NCI-H1417 treated with DMSO at 0.1 percent for 48 hours (cell line): ENCODE data around the gene GATA2.

Experiments
- DNase-seq: peaks from one replicate; lab custom pipeline; 2025; lab: John Stamatoyannopoulos, UW

GATA2 gene

GRCh38 chr3:128455786-128456748 is 36.9 kb downstream of the GATA2 start:
- no peak for DNase-seq

DNA sequence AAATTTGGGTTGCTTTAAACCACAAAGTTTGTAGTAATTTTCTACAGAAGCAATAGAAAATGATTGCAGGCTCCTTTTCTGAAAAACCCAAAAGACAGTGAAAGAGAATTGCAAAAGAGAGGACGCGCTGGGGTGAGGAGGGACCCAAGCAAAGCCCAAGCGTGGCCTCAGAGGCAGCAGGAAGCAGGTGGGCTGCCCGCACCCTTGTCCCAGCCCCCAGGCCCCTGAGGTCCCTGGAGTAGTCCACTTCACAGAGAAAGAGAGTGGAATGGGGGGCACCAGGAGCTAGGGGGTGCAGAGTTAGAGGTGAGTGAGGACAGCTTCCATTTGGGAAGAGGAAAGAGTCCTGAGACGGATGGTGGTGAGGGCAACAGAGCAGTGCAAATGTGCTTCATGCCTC is 37.9 kb downstream of the GATA2 start:
- DNase-seq: no peak

DNA sequence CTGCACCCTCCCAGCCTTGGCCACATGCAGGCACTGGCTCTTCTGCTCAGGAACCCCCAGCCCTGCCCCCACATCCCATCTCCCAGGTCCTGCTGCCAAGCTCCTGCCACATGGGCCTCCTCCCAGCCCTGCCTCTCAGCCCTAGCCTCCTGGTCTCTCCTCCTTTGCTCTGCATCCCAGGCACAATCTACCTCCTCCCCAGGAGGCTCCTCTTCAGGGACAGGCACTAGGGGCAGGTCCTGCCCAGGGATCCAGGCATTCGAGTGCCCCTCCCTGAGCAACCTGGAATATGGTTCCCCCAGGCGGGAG is 38.7 kb downstream of the GATA2 start:
- DNase-seq: no peak

DNA sequence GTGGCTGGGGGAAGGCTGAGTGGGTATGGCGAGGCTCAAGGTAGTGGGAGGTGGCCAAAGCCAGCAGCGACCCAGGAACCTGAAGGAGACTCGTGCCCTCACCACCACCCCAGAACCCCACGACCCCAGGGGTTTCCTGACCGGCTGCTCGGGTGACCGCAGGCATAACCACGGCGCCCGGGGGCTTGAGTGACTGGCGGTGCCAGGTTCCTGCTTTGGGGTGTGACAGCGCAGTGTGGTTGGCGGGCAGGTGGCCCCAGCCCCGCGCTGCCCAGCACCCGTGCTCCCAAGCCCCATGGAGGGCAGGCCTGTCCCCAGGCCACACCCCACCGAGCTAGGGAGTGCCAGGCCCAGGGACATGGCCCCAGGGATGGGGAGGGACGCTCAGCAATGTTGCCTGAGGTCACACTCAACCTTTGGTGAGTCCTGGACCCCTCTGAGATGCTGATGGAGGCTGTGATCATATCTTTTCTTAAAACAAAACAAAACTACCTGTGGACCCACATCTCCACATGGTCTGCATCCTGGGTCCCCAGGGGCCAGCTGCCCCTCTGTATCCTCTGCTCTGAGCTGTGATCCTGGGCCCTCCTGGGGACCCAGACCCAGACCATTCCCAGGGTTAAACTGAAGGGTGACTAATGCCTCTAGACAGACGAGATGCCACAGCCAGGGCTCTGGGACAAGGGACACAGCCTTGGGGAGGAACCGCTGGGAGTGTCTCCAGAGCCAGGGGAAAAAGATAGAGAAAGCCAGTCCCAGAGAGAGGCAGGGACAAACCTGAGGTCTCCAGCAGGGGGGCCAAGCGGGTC is 39.3 kb downstream of the GATA2 start:
- no peak for DNase-seq

- DNase-seq: no peak
Observed at GRCh38 chr3:128452678-128453275, 40.2 kb downstream of the GATA2 start.

DNA sequence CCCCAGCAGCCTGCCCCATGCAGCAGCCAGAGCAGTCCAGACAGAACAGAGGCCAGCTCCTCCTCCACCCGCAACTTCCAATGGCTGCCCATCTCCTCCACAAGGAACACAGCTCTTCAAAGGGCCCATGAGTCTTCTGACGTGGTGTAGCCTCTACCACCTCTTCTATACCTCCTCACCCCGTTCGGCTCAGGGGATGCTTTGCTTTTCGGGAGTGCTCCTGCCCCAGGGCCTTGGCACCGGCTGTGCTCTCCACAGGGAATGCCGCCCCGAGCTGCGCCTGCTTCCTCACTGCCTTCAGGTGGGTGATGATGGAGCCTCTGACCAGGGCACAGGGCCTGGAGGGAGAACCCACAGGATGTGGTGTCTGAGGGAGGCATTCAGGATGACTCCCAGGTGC is 40.9 kb downstream of the GATA2 start:
- no peak for DNase-seq

DNA sequence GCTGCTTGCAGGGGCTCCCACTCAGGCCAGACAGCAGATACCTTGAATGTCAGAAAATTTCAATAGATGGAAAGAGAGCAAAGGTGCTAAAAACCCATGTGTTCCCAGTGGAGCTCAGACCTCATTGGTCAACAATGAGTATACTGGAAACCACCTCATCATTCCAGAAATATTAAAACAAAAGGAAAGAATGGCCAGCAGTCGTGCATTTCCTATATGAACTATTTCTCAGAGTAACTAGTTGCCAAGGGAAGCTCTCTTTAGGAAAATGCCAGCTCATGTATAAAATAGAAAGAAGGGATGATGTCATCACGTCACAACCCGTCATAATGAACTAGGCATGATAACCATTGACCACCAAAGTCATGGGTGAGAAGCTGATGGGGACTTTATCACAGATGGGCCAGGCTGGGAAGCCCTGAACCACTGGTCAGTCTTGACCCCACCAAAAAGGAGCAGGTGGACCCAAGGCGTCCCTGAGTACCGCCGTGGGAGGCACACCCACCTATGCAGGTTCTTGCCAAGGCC is 43.8 kb downstream of the GATA2 start:
- DNase-seq: no peak

DNA sequence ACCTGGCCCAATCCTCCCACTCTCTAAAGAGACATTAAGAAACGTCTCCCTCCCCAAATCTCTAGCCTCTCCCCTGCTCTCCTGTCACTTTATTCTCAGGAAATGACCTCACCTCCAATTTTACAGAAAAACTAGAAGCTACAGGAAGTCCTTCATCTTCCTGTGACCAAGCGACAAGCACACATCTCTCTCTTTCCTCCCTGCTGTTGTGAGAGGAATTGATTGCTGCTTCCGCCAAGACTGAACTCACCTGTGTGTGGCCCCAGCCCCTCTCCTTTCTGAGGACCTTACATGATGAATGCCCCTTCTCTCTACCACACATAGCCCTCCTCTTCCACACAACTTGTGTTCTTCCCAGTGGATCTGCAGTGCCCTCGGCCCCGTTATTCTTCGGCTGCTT is 44.5 kb downstream of the GATA2 start:
- DNase-seq: no peak

DNA sequence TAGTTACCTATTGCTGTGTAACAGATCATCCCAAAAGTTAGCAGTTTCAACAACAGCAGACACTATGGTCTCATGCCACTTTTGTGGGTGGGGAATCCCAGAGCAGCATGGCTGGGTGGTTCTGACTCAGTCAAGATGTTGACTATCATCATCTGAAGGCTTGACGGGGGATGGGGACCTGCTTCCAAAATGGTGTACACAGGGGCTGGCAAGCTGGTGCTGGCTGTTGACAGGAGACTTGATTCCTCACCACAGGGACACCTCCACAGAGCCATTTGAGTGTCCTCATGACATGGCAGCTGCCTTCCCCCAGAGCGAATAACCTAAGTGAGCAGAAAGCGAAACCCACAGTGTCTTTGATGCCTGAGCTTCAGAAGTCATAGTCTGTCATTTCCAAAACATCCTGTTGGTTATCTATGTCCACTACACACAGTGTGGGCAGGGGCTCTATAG is 45.4 kb downstream of the GATA2 start:
- DNase-seq: no peak

DNA sequence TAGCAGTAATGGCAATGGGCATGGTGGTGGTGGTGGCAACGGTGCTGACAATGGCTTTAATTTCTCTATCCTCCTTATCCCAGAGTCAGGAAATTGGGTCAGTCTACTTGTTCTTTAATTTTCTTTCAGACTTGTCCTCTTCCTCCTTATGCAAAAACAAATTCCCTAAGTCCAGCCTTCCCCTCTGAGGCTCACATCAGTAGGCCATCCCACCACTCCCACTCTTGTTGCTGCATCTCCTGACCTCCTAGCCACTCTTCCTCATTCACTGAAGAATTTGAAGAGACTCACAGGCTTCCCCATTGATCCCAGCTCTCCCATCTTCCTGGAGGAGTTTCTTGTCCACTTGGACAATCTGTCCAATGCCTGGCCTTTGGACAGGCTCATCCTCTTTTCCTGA is 46.2 kb downstream of the GATA2 start:
- no peak for DNase-seq

DNA sequence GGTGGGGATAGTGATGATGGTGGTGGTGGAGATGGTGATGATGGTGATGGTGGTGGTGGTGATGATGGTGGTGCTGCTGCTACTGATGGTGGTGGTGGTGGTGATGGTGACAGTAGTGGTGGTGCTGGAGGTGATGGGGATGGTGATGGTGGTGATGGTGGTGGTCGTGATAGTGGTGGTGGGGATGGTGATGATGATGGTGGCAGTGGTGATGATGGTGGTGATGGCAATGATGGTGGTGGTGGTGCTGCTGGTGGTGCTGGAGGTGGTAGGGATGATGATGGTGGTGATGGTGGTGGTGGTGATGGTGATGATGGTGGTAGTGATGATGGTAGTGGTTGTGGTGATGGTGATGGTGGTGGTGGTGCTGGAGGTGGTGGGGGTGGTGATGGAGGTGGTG is 47.6 kb downstream of the GATA2 start:
- no peak for DNase-seq

DNA sequence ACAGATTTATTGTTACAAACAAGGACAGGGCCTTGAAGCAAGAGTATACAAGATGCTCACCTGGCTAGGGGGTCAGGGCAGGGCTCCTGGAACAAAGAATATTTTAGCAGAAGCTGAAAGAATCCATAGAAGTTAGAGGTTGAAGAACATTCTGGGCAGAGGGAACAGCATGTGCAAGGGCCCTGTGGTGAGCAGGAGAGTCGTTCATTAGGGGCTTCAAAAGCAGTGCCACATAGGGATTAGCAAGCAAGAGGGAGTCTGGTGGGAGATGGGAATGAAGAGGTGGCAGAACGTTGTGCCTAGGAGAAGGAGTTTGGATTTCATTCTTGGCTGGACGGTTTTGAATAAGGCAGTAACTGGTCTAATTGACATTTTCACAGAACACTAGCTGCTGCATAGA is 49.2 kb downstream of the GATA2 start:
- DNase-seq: no peak

DNA sequence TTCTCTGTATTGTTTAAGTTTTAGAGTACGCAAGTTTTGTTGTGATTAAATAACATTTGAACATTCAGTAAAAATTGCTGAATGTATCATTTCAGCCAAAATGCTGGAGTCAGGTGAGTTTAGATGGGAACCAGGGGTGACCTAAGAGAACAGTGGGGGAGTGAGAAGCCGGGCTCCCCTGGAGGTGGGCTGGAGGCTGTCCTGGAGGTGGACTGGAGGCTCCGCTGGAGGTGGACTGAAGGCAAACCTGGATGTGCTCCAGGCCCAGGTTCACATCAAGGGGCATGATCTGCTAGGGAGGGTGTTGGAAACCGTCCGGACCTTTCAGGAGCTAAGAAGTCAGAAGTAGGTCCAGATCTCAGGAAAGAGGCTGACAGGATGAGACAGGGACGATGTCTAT is 50.1 kb downstream of the GATA2 start:
- DNase-seq: no peak

DNA sequence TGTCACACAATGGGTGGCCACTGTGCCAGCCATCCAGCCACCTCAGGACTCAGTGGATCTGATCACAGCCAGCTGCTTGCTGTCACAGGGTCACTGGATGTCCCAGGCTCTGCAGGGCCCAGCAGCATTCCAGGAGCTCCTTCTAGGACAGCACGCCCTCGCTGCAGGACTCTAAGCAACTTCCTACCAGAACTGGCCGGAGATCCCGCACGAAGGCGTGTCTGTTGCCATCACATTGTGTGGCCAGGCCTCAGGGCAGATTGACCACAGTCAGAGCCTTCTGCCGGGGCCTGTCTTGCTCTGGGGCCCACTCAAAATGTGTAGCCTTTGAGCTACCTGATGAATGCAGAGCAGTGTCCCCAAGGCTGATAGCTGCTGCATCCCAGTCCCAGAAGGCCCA is 50.9 kb downstream of the GATA2 start:
- no peak for DNase-seq

GRCh38 chr3:128439226-128439625 is 53.8 kb downstream of the GATA2 start:
- no peak for DNase-seq

DNA sequence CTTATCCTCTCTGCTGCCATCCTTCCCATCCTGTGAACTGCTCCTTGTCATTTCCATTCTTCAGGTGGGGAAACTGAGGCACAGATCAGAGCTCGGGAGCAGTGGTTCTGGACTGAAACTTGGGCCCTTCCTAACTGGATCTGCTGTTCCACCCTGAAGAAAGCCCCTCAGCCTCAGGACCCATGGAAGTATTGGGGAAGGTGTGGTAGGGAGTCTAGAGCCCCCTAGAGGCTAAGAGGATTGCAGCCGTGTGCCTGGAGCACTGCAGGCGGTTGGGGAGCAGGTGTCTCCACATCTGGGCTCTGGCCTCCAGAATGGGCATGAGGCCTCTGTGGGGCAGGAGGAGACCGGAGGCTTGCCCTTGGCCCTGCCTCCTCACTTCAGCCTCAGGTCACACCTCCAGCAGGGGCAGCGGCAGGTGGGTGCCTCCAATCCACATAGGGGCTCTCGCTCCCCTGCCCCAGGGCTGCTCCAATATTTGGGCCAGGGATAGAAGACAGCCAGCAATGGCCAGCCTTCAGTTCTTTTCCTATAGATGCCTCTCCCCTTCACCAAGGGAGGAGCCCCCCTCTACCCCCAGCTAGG is 54.4 kb downstream of the GATA2 start:
- no peak for DNase-seq

DNA sequence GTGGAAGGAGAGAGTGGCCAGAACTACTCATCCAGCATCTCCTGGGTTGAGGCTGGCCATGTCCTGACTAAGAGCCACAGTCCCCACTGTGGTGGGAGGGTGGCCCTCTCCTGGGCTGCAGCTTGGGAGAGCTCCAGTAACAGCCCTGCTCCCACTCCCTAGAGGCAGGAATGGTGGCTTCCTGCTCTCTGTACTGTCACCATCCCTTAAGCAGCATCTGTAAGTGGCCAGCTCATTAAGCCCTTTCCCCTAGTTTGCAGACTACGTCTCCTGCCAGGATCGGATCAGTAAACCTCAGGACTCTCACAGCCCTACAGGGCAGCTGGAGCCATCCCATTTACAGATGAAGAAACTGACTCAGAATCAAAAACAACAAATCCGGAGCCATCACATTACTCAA is 56.8 kb downstream of the GATA2 start:
- DNase-seq: no peak

DNA sequence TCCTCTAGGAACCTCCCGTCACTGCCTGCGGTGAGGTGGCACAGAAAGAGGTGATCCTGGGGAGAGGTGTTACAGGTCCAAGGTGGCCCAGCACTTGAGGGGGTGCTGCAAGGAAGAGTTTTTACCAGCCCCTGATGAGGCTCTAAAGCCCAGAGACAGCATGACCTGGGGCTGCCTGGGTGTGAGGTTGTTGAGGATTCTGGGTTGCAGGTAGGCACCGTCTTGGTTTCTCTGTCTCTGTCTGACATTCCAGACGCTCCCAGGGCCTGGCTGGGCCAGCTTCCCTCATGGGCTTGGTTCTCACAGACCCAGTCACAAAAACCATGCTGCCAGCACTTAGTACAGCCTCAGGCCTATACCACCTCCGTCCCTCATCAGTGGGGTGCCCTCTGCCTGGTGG is 57.4 kb downstream of the GATA2 start:
- DNase-seq: no peak

- DNase-seq: no peak
Observed at GRCh38 chr3:128435058-128435457, 57.9 kb downstream of the GATA2 start.

DNA sequence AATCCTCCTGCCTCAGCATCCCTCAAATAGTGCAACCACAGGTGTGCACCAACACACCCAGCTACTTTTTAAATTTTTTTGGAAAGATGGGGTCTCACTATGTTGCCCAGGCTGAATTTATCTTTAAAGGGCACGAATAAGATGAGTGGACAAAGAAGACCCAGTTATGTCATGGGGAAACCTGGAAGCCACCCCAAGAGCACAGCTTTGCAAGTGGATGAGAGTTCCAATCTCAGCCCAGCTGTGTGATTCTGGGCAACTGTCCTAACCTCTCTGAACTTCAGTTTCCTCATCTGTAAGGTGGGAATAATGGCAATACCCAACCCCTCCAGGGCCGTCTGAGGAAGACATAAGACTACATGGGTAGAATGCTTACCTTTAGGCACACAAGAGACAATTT is 58.5 kb downstream of the GATA2 start:
- DNase-seq: no peak

DNA sequence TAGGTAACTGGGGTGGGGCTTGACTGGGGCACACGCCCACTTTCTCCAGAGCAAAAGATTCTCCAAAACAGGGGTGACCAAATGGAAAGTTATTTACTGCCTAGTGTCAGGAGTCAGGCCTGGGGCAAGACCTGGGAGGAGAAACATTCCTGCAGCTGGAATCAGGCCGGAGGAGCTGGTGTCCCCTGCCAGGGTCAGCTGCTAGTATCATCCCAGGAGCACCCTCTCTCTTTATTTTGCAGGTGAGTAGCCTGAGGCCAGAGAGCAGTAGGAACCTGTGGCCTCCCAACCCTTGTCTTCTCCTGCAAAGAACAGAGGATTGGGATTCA is 59.2 kb downstream of the GATA2 start:
- DNase-seq: no peak
